ENCODE measurements around the gene KCNQ1OT1. TPM values are rescaled to one million over a fixed set of nuclear protein-coding genes. Genes with fewer than 3 reads are reported as not detected.

Gene KCNQ1OT1
- total and polyA plus RNA-seq, 12 donors: 0.15 to 10.6 (median 1.1) TPM

GRCh38 chr11:2745511-2745910 lies 45.7 kb upstream of the KCNQ1OT1 start:
- H3K27ac ChIP-seq: no peak overlapping the region
- H3K4me1 ChIP-seq (replicated peaks in 1 of 2): peaks cover 14 to 30% of the 10 kb centered on the region in 2 donors
- no peak overlapping the region for H3K4me3 ChIP-seq
- DNase-seq: peak in 2 of 7 donors; percentile 6 to 11
- no peaks in the 10 kb centered on the region for H3K9me3 ChIP-seq (replicated peaks in 1 of 3)
- no peaks in the 10 kb centered on the region for H3K27me3 ChIP-seq
- 95 to 97% (median 96%) methylated on average over 14 of the region's 14 CpGs for WGBS, 4 donors
- intact Hi-C loops (cut with DNase I): no loop called here
- H3K36me3 ChIP-seq (replicated peaks in 1 of 2): no peaks in the 10 kb centered on the region
- TF ChIP-seq, protein P1, sequence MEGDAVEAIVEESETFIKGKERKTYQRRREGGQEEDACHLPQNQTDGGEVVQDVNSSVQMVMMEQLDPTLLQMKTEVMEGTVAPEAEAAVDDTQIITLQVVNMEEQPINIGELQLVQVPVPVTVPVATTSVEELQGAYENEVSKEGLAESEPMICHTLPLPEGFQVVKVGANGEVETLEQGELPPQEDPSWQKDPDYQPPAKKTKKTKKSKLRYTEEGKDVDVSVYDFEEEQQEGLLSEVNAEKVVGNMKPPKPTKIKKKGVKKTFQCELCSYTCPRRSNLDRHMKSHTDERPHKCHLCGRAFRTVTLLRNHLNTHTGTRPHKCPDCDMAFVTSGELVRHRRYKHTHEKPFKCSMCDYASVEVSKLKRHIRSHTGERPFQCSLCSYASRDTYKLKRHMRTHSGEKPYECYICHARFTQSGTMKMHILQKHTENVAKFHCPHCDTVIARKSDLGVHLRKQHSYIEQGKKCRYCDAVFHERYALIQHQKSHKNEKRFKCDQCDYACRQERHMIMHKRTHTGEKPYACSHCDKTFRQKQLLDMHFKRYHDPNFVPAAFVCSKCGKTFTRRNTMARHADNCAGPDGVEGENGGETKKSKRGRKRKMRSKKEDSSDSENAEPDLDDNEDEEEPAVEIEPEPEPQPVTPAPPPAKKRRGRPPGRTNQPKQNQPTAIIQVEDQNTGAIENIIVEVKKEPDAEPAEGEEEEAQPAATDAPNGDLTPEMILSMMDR (IDR thresholded peaks at IDR 0.05): no peak
- TF ChIP-seq POLR2A (IDR thresholded peaks at IDR 0.05): no peak

DNA sequence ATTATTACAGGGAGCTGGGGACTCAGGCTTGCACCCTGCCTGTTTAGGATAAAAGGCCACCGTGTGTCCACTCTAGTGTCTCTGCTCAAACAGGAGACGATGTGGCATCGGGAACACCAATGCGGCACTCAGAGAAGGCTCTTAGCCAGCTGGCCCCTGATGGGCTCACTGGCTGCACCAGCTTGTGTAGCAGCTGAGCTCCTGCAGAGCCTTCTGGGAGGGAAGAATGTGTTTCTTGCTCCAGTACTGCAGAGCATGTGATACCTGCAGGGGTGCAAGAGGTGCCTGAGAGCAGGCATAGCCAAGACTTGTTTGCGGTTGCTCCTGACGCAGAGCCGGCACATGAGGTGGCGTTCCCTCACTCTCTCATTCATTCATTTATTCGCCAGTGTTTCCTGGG lies 44.4 kb upstream of the KCNQ1OT1 start:
- no peak for TF ChIP-seq POLR2A (IDR thresholded peaks at IDR 0.05)
- TF ChIP-seq, protein P1 (IDR thresholded peaks at IDR 0.05): no peak

DNA sequence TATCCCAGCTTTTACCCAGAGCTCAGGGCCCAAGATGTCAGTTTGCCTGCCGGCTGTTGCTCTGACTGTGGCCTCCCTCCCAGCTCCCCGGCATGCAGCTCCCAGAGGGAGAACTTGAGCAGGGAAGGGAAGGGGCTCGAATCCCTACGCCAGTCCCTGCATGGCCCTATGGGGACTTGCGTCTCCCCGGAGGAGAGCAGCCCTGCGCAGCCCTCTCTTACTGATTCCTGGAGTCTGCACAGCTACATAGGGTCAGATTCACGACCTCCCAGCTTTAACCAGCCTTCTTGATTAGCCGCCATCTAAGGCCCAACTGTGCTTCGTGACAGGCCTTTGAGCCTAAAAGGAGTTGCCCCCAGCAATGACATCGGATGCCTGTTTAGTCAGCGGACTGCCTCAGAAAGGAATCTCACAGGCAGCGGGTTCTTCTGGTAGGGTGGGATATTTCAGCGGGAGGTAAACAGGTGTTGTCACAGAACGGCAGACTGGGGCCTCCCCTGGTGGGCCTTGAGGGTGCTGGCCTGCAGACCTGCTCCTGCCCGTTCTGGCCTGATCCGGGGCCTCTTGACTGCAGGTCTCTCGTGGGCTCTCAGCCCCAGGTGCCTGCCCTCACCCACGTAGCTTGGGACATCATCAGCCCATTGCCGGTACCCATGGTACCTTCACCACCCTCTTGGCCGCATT lies 43.8 kb upstream of the KCNQ1OT1 start:
- TF ChIP-seq POLR2A (IDR thresholded peaks at IDR 0.05): no peak
- TF ChIP-seq, protein P1 (IDR thresholded peaks at IDR 0.05): no peak
- DNase-seq: peak in 2 of 7 donors; percentile 12 to 13
- H3K4me3 ChIP-seq: no peak overlapping the region
- H3K27me3 ChIP-seq: no peaks in the 10 kb centered on the region
- H3K36me3 ChIP-seq (replicated peaks in 1 of 2): no peaks in the 10 kb centered on the region
- no peaks in the 10 kb centered on the region for H3K9me3 ChIP-seq (replicated peaks in 1 of 3)
- no peak overlapping the region for H3K27ac ChIP-seq
- peaks cover 14 to 39% of the 10 kb centered on the region in 2 donors for H3K4me1 ChIP-seq (replicated peaks in 1 of 2)
- 95 to 97% (median 96%) methylated on average over 9 to 21 of the region's 21 CpGs for WGBS, 4 donors
- intact Hi-C loops (cut with DNase I): no loop called here

More for the DNA sequence above, 44.4 kb upstream of the KCNQ1OT1 start:
- Histone ChIP-seq H3K4me3 (no peak overlapping the region), H3K9me3 (replicated peaks in 1 of 3) (no peaks in the 10 kb centered on the region), H3K27ac (no peak overlapping the region), H3K36me3 (replicated peaks in 1 of 2) (no peaks in the 10 kb centered on the region), H3K27me3 (no peaks in the 10 kb centered on the region), H3K4me1 (replicated peaks in 1 of 2) (peaks cover 14 to 39% of the 10 kb centered on the region in 2 donors)
- WGBS, 4 donors: 94 to 96% (median 95%) methylated on average over 7 to 9 of the region's 9 CpGs
- intact Hi-C loops (cut with DNase I): no loop called here
- DNase-seq: peak in 1 of 7 donors; percentile 13

DNA sequence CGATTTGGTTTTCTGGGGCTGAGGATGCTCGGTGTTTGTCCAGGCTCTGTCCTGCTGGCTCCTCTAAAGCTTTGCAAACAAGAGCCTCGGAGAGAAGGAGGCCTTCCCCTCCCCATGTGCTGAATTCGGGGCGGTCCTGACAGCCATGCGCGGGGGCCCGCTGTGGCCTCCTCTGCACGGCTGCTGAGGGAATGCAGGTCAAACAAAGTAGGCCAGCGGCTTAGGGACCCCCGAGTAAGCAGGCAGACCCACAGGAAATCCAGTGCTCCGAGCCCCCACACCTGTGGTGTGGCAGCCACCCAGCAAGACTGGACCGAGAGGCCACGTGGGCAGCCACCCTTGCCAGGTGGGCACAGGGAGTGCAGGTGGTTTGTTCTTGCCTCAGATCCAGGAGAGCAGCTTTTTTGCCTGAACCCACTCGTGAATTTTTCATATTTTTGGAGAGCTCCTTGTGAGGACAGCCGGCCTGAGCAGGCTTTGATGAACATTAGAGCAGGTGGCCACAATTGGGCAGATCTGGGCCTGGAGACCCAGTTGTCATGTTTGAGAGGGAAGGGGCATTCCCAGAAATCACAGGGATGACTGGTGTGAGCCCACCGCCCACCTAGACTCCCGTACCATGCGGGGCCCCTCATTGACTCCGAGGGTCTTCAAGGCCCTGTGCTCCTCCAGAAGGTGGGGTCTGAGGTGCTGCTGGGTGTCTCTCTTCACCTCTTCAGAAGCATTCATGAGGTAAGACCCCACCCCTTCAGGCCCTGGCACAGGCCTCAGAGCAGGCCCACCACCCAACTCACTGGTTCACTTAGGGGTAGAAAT lies 43.0 kb upstream of the KCNQ1OT1 start:
- Histone ChIP-seq H3K36me3 (replicated peaks in 1 of 2) (no peaks in the 10 kb centered on the region), H3K27me3 (no peaks in the 10 kb centered on the region), H3K4me3 (no peak overlapping the region), H3K9me3 (replicated peaks in 1 of 3) (no peaks in the 10 kb centered on the region), H3K27ac (peak overlapping the region in 3 of 5 donors; percentile 68 to 83 (median 82)), H3K4me1 (replicated peaks in 1 of 2) (peaks cover 18 to 42% of the 10 kb centered on the region in 2 donors)
- DNase-seq: peak in 2 of 7 donors; percentile 11 to 15
- TF ChIP-seq, protein P1 (IDR thresholded peaks at IDR 0.05): no peak
- no peak for TF ChIP-seq POLR2A (IDR thresholded peaks at IDR 0.05)
- 85 to 94% (median 91%) methylated on average over 10 to 20 of the region's 20 CpGs for WGBS, 4 donors
- intact Hi-C loops (cut with DNase I): no loop called here

Measured in adrenal gland (tissue), 12 donors.